ENCODE measurements around the gene C2orf49.
"Not testable (repeated sequence)": the region's sequence is repeated elsewhere in the genome, so short reads cannot be mapped to it uniquely, and the experiment has no call there.

The C2orf49 gene

GRCh38 chr2:105323111-105323510, 14.2 kb upstream of the C2orf49 start:
- DNase-seq, result no peak

GRCh38 chr2:105324101-105324500, 13.2 kb upstream of the C2orf49 start:
- no peak for DNase-seq

GRCh38 chr2:105324732-105325131, 12.6 kb upstream of the C2orf49 start:
- DNase-seq, result no peak

GRCh38 chr2:105325389-105325963, 11.9 kb upstream of the C2orf49 start:
- DNase-seq, result no peak

GRCh38 chr2:105327271-105327670, 10.1 kb upstream of the C2orf49 start:
- not testable (repeated sequence) for DNase-seq

GRCh38 chr2:105327690-105328089, 9.7 kb upstream of the C2orf49 start:
- no peak for DNase-seq

GRCh38 chr2:105328281-105329196, 8.8 kb upstream of the C2orf49 start:
- DNase-seq, result peak; percentile 24

- no peak for DNase-seq
These were observed 8.2 kb upstream of the C2orf49 start for GRCh38 chr2:105329197-105329554.

- DNase-seq, result peak; percentile 68
These were observed 7.5 kb upstream of the C2orf49 start, which contains the start of gene TGFBRAP1 for GRCh38 chr2:105329561-105330495. Gene TGFBRAP1, minus strand, starts transcription at chr2:105329735. Its CDS starts 21,434 bp downstream, at chr2:105308301.

GRCh38 chr2:105330681-105331375, 6.5 kb upstream of the C2orf49 start:
- DNase-seq, result no peak

GRCh38 chr2:105334211-105334610, 3.1 kb upstream of the C2orf49 start:
- no peak for DNase-seq

GRCh38 chr2:105335469-105335868, 1.9 kb upstream of the C2orf49 start:
- no peak for DNase-seq

GRCh38 chr2:105336786-105337121, 586 bp upstream of the C2orf49 start:
- DNase-seq, result no peak

- no peak for DNase-seq
These were observed 663 bp downstream of the C2orf49 start for GRCh38 chr2:105338020-105338385.

- DNase-seq, result no peak
These were observed 2.1 kb downstream of the C2orf49 start for GRCh38 chr2:105339414-105339813.

- no peak for DNase-seq
These were observed 7.5 kb downstream of the C2orf49 start for GRCh38 chr2:105344704-105345345.

- DNase-seq, result no peak
These were observed 19.8 kb downstream of the C2orf49 start for GRCh38 chr2:105357122-105357521.

- DNase-seq, result no peak
These were observed 21.3 kb downstream of the C2orf49 start for GRCh38 chr2:105358593-105358992.

- peak; percentile 68 for DNase-seq
These were observed 24.0 kb downstream of the C2orf49 start for GRCh38 chr2:105361102-105361889.

- DNase-seq, result peak; percentile 16
These were observed 25.7 kb downstream of the C2orf49 start for GRCh38 chr2:105362862-105363591.

All from CD4-positive, alpha-beta T cell treated with Interleukin-6 for 4 hours (primary cell).